ENCODE measurements around the gene CACNA1G. TPM values are rescaled to one million over a fixed set of nuclear protein-coding genes. Genes with fewer than 3 reads are reported as not detected.

The CACNA1G gene
- total RNA-seq, 4 donors from 2014 or later, result 0.11 to 0.38 (median 0.13) TPM; not detected in 1

DNA sequence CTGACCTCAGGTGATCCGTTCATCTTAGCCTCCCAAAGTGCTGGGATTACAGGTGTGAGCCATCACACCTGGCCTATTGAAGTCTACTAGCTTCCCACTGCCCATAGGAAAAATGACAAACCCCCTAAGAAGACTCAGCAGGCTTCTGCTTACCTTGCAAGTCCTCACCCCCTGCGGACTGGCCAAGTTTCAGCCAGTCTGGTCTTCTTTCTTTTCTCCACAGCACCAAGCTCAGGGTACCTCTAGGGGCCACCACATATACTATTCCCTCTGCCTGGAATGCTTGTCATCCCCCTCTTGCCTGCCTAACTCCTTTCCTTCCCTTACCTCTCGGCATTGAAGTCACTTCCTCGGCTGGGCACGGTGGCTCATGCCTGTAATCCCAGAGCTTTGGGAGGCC is 105.3 kb downstream of the CACNA1G start:
- 82 to 90% methylated on average over 3 to 5 of the region's 5 CpGs for WGBS, 2 donors
- no peaks in the 10 kb centered on the region for H3K9me3 ChIP-seq
- H3K4me3 ChIP-seq, result no peak overlapping the region
- no peaks in the 10 kb centered on the region for H3K36me3 ChIP-seq
- no peak for DNase-seq
- H3K27me3 ChIP-seq, result no peaks in the 10 kb centered on the region
- H3K4me1 ChIP-seq, result peaks cover 14 to 40% (median 32%) of the 10 kb centered on the region in 3 donors
- intact Hi-C loops (cut with DNase I), result no loop called here
- TF ChIP-seq, protein P1, sequence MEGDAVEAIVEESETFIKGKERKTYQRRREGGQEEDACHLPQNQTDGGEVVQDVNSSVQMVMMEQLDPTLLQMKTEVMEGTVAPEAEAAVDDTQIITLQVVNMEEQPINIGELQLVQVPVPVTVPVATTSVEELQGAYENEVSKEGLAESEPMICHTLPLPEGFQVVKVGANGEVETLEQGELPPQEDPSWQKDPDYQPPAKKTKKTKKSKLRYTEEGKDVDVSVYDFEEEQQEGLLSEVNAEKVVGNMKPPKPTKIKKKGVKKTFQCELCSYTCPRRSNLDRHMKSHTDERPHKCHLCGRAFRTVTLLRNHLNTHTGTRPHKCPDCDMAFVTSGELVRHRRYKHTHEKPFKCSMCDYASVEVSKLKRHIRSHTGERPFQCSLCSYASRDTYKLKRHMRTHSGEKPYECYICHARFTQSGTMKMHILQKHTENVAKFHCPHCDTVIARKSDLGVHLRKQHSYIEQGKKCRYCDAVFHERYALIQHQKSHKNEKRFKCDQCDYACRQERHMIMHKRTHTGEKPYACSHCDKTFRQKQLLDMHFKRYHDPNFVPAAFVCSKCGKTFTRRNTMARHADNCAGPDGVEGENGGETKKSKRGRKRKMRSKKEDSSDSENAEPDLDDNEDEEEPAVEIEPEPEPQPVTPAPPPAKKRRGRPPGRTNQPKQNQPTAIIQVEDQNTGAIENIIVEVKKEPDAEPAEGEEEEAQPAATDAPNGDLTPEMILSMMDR (IDR thresholded peaks at IDR 0.05), result no peak
- TF ChIP-seq POLR2A (IDR thresholded peaks at IDR 0.05), result no peak
- H3K27ac ChIP-seq, result no peak overlapping the region

DNA sequence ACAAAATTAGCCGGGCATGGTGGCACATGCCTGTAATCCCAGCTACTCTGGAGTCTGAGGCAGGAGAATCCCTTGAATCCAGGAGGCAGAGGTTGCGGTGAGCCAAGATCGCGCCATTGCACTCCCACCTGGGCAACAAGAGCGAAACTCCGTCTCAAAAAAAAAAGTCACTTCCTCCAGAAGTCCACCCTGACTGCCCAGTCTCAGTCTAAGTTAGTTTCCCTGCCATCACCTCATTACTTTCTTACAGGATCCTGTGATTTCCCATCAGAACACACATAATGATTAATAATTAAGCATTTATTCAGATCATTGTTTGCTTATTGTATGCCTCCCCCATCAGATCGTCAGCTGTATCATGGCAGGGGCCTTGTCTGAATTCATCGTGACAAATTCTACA is 105.8 kb downstream of the CACNA1G start:
- intact Hi-C loops (cut with DNase I), result no loop called here
- DNase-seq, result no peak
- H3K36me3 ChIP-seq, result no peaks in the 10 kb centered on the region
- H3K4me3 ChIP-seq, result no peak overlapping the region
- H3K27ac ChIP-seq, result no peak overlapping the region
- TF ChIP-seq, protein P1 (IDR thresholded peaks at IDR 0.05), result no peak
- TF ChIP-seq POLR2A (IDR thresholded peaks at IDR 0.05), result no peak
- H3K4me1 ChIP-seq, result peaks cover 9 to 40% (median 27%) of the 10 kb centered on the region in 3 donors
- WGBS, 2 donors, result 93 to 94% methylated on average over 6 to 8 of the region's 8 CpGs
- H3K9me3 ChIP-seq, result no peaks in the 10 kb centered on the region
- H3K27me3 ChIP-seq, result no peaks in the 10 kb centered on the region

DNA sequence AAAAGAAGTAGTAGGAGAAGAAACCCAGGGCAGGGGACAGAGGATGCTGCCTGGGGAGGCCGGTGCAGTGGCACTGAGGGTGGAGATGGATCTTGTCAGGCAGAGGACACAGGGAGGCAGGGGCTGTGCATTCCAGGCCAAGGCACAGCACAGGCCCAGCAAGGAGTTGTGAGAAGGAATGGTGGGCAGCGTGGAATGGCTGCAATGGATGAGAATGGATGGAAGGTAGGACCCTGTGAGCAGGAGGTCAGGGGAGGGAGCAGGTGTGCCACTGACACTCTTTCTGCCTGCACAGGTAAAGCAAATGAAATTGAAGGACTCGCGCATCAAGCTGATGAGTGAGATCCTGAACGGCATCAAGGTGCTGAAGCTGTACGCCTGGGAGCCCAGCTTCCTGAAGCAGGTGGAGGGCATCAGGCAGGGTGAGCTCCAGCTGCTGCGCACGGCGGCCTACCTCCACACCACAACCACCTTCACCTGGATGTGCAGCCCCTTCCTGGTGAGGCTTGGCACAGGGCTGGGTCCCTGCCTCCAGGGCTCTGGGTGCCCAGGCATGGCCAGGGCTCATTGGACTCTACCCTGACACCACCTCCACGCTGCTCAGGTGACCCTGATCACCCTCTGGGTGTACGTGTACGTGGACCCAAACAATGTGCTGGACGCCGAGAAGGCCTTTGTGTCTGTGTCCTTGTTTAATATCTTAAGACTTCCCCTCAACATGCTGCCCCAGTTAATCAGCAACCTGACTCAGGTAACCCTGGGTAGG is 106.9 kb downstream of the CACNA1G start:
- no peaks in the 10 kb centered on the region for H3K9me3 ChIP-seq
- DNase-seq, result no peak
- H3K36me3 ChIP-seq, result no peaks in the 10 kb centered on the region
- H3K4me3 ChIP-seq, result no peak overlapping the region
- 89 to 93% methylated on average over 10 to 11 of the region's 14 CpGs for WGBS, 2 donors
- intact Hi-C loops (cut with DNase I), result no loop called here
- H3K27me3 ChIP-seq, result no peaks in the 10 kb centered on the region
- peaks cover 0 to 40% (median 21%) of the 10 kb centered on the region in 3 donors for H3K4me1 ChIP-seq
- no peak for TF ChIP-seq POLR2A (IDR thresholded peaks at IDR 0.05)
- TF ChIP-seq, protein P1 (IDR thresholded peaks at IDR 0.05), result no peak
- peak overlapping the region in 1 of 4 donors; percentile 44 for H3K27ac ChIP-seq

DNA sequence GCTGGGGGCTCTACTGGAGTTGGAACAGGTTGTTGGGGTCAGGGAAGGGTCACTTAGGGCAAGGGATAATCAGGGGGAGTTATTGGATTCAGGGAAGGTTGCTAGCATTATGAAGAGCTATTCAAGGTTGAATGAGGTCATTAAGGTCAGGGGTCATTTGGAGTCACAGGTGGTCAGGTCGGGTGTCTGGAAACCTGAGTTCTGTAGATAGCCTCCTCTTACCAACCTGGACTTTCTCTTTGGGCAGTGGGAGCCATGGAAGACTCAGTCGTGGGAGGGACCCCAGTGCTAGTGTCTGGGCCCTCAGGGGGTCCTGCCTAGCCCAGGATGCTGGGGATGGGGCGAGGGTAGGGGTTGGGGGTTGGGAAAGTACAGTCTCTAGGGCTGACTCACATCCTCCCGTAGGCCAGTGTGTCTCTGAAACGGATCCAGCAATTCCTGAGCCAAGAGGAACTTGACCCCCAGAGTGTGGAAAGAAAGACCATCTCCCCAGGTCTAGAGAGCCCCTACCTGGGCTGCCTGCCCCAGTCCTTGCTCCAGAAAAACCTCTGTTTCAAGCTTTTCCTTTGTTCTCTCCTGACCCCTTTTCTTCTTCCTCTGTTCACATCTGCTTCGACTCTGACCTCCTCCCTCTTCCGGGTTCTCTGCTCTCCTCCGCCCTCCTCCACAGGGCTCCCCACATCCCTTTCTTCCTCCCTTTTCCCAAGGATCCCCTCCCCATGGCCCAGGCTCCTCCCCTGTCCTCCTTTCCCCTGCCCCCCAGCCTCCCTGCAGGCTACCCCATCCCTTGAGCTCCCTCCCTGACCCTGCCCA is 107.7 kb downstream of the CACNA1G start:
- H3K4me3 ChIP-seq, result no peak overlapping the region
- DNase-seq, result no peak
- intact Hi-C loops (cut with DNase I), result no loop called here
- peak overlapping the region in 1 of 4 donors; percentile 44 for H3K27ac ChIP-seq
- H3K36me3 ChIP-seq, result no peaks in the 10 kb centered on the region
- TF ChIP-seq, protein P1 (IDR thresholded peaks at IDR 0.05), result no peak
- no peak for TF ChIP-seq POLR2A (IDR thresholded peaks at IDR 0.05)
- H3K9me3 ChIP-seq, result no peaks in the 10 kb centered on the region
- 28 to 49% methylated on average over 4 to 7 of the region's 8 CpGs for WGBS, 2 donors
- H3K27me3 ChIP-seq, result no peaks in the 10 kb centered on the region
- peaks cover 6 to 44% (median 23%) of the 10 kb centered on the region in 3 donors for H3K4me1 ChIP-seq

Measured in esophagus squamous epithelium (tissue), 5 donors.